PC-9 (cell line): ENCODE data around the gene ZC3H8. TPM values are rescaled to one million over a fixed set of nuclear protein-coding genes. Genes with fewer than 3 reads are reported as not detected.

ENCODE experiments used
- Bru-seq: library from RNA; stranded (reverse); fragments of 400-500 nt; gene quantifications from one replicate; lab custom pipeline; 2021; lab: Mats Ljungman, UMichigan
- BruChase-seq, 2 experiments: library from RNA; stranded (reverse); fragments of 400-500 nt; gene quantifications; one replicate each; lab custom pipeline; 2021; lab: Mats Ljungman, UMichigan
- BruUV-seq: library from RNA; stranded (reverse); fragments of 400-500 nt; replicated peaks from 2 replicates; lab custom pipeline; 2021; lab: Mats Ljungman, UMichigan
- CTCF ChIA-PET: fragments of 300-600 bp; sonication (Branson Sonifier 250); formaldehyde crosslinking; loops from one replicate; lab custom pipeline; 2022; ENCODE audit warnings: antibody characterized with exemption; lab: Charles Lee
- POLR2A ChIA-PET: fragments of 300-600 bp; sonication (Branson Sonifier 250); formaldehyde crosslinking; loops from one replicate; lab custom pipeline; 2022; ENCODE audit warnings: antibody characterized with exemption; ENCODE audit not compliant: unreplicated experiment; lab: Charles Lee
- DNase-seq, 2 experiments: peaks; one replicate each; pipeline versions ENCODE4 v3.0.0 to v3.0.0-alpha.2; 2015 to 2022; ENCODE audit warnings: mixed read lengths in 1 of 2
- H2AFZ ChIP-seq: fragments of 200-600 bp; sonication (generic); 2 replicates; pipeline ENCODE4 v1.8.1; 2017; ENCODE audit warnings: antibody characterized with exemption
- H3F3A ChIP-seq: fragments of 200-600 bp; sonication (generic); 2 replicates; pipeline ENCODE4 v1.8.1; 2017; ENCODE audit warnings: antibody characterized with exemption, mild to moderate bottlenecking, low read depth; ENCODE audit not compliant: insufficient read depth
- H3K27ac ChIP-seq: fragments of 200-600 bp; sonication (generic); 2 replicates; pipeline ENCODE4 v1.6.1; 2016; ENCODE audit warnings: mixed run types
- H3K27me3 ChIP-seq: fragments of 200-600 bp; sonication (generic); 2 replicates; pipeline ENCODE4 v1.6.1; 2016; ENCODE audit warnings: low read depth, mixed run types; ENCODE audit not compliant: insufficient read depth
- H3K36me3 ChIP-seq: fragments of 200-600 bp; sonication (generic); 2 replicates; pipeline ENCODE4 v1.6.1; 2016; ENCODE audit warnings: low read depth, mixed run types
- H3K4me1 ChIP-seq: fragments of 200-600 bp; sonication (generic); replicated peaks from 2 replicates; pipeline ENCODE4 v1.6.1; 2016; ENCODE audit warnings: mixed run types; ENCODE audit not compliant: insufficient read depth
- H3K4me2 ChIP-seq: fragments of 200-600 bp; sonication (generic); 2 replicates; pipeline ENCODE4 v1.6.1; 2017; ENCODE audit warnings: mixed run types
- H3K4me3 ChIP-seq: fragments of 200-600 bp; sonication (generic); 2 replicates; pipeline ENCODE4 v1.6.1; 2016; ENCODE audit warnings: mixed run types
- H3K79me2 ChIP-seq: fragments of 200-600 bp; sonication (generic); 2 replicates; pipeline ENCODE4 v1.6.1; 2017; ENCODE audit warnings: low read depth, mixed run types
- H3K9me2 ChIP-seq: fragments of 200-600 bp; sonication (generic); 2 replicates; pipeline ENCODE4 v1.8.1; 2017; ENCODE audit warnings: mild to moderate bottlenecking; ENCODE audit not compliant: insufficient read depth
- H3K9me3 ChIP-seq: fragments of 200-600 bp; sonication (generic); 2 replicates; pipeline ENCODE4 v1.8.1; 2016; ENCODE audit warnings: low read depth; ENCODE audit not compliant: insufficient read depth
- H4K20me1 ChIP-seq: fragments of 200-600 bp; sonication (generic); 2 replicates; pipeline ENCODE4 v1.8.1; 2017; ENCODE audit not compliant: insufficient read depth
- EZH2 ChIP-seq: fragments of 200-600 bp; sonication (generic); IDR thresholded peaks from 2 replicates; pipeline ENCODE4 v1.8.0; 2017; ENCODE audit warnings: antibody characterized with exemption, low read depth
- intact Hi-C: fragments of 100-400 bp; cut with micrococcal nuclease; formaldehyde crosslinking; loops from one replicate; pipeline ENCODE4 v1.10.0; 2022; ENCODE audit not compliant: unreplicated experiment
- long read RNA-seq: library from polyadenylated mRNA; stranded (forward); transcript quantifications from one replicate; pipeline ENCODE4 v2.0.0, GENCODE V29; 2022
- total RNA-seq: library from RNA; stranded (reverse); gene quantifications from 2 replicates; pipeline ENCODE4 v1.2.3, GENCODE V29; 2021
- TF ChIP-seq, protein P1 (sequence below): fragments of 200-600 bp; sonication (generic); conservative IDR thresholded peaks from 2 replicates; pipeline ENCODE4 v1.6.1; 2017; ENCODE audit warnings: mixed run types, antibody characterized with exemption, mild to moderate bottlenecking, moderate library complexity

Gene ZC3H8
- total RNA-seq (8.6 and 11.3 TPM in 2 replicates), Bru-seq, nascent RNA (percentile 74 among the genes with signal in this experiment), BruChase-seq, experiment 1, labeled RNA remaining after a 2-hour chase (percentile 78 among the genes with signal in this experiment), BruChase-seq, experiment 2, labeled RNA remaining after a 6-hour chase (percentile 59 among the genes with signal in this experiment)
- long read RNA-seq, transcript ZC3H8-201 (9 exons, 1,601 nt), result major isoform, 21 of 28 reads
- long read RNA-seq, partial matches to known transcripts, result 1 of 28 reads
- long read RNA-seq, other reads (novel, unspliced or antisense), result 5 of 28 reads

DNA sequence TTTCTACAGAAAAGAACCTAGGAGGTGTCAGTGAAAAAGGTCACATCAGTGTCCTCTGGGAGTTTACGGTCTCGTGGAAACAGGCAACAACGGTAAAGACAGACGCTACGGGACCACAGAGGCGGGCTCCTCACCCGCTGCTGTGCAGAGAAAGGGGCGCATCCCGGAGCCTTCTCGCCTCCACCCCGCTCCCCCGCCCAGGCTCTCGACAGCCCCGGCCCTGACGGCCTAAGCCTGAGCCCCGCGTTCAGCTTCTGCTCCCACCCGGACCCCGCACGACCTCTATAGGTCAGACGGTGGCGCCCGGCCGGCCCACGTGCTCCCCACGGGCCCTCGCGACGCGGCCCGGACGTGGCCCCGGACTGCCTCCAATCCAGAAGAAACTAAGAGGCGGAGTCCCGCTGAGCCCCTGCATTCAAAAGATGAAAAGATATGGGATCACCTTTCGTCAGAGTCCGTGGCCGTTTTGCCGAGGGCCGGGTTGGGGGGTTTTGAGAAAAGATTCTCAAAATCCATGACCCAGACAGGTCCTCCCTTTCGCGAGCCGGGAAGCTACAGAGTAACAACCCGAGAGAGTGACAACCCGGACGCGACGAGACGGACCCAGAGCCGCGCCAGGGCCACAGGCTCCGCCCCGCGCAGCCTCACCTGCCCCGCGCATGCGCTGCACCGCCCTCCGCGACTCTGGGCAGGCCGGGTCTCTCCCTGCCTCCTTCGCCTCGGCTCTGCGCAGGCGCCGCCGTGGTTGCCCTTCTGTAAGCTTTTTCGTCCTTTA is at the start of gene ZC3H8:
Gene ZC3H8 (minus strand): TSS at position 577 of the 775 bp plus-strand sequence. CDS start 61 bp downstream, at position 516.
- TF ChIP-seq, protein P1, sequence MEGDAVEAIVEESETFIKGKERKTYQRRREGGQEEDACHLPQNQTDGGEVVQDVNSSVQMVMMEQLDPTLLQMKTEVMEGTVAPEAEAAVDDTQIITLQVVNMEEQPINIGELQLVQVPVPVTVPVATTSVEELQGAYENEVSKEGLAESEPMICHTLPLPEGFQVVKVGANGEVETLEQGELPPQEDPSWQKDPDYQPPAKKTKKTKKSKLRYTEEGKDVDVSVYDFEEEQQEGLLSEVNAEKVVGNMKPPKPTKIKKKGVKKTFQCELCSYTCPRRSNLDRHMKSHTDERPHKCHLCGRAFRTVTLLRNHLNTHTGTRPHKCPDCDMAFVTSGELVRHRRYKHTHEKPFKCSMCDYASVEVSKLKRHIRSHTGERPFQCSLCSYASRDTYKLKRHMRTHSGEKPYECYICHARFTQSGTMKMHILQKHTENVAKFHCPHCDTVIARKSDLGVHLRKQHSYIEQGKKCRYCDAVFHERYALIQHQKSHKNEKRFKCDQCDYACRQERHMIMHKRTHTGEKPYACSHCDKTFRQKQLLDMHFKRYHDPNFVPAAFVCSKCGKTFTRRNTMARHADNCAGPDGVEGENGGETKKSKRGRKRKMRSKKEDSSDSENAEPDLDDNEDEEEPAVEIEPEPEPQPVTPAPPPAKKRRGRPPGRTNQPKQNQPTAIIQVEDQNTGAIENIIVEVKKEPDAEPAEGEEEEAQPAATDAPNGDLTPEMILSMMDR, result no peak
- no peak for TF ChIP-seq EZH2
- H3K4me2 ChIP-seq, result peak within 1 kb of the TSS; percentile 81
- peaks cover 38% of the 10 kb centered on the region for H3K79me2 ChIP-seq
- H4K20me1 ChIP-seq, result no peaks in the 10 kb centered on the region
- no peaks in the 10 kb centered on the region for H3F3A ChIP-seq
- DNase-seq, result peak; percentile 74 to 95
- intact Hi-C loops, result loop anchor here (5.0 to 10.0 kb wide), 4 partner anchors 180 to 370 kb away; partner anchors contain the start of genes ANAPC1, RGPD8 and TMEM87B
- no peaks in the 10 kb centered on the region for H3K9me3 ChIP-seq
- peak within 1 kb of the TSS; percentile 53 for H3K27ac ChIP-seq
- 0 out of 2 replicates have a peak, but pooled peaks cover 5% of the 10 kb centered on the region for H3K4me1 ChIP-seq
- H3K9me2 ChIP-seq, result no peaks in the 10 kb centered on the region
- ChIA-PET CTCF (interaction anchor here (0.6 to 0.7 kb wide), 2 partner anchors 12 to 1502 kb away, joined by 3 read pairs; partner anchors contain the start of gene SLC35F5), POLR2A (interaction anchor here (0.6 to 1.2 kb wide), 5 partner anchors 10 to 485 kb away, joined by 3 to 9 read pairs (median 5); partner anchors contain the start of gene TMEM87B)
- H2AFZ ChIP-seq, result peak within 1 kb of the TSS; percentile 90
- TSS peak; percentile 81 for BruUV-seq
- H3K27me3 ChIP-seq, result no peaks in the 10 kb centered on the region
- H3K36me3 ChIP-seq, result no peaks in the 10 kb centered on the region; the same call in 1 of the 2 replicates
- peak within 1 kb of the TSS; percentile 77 for H3K4me3 ChIP-seq

DNA sequence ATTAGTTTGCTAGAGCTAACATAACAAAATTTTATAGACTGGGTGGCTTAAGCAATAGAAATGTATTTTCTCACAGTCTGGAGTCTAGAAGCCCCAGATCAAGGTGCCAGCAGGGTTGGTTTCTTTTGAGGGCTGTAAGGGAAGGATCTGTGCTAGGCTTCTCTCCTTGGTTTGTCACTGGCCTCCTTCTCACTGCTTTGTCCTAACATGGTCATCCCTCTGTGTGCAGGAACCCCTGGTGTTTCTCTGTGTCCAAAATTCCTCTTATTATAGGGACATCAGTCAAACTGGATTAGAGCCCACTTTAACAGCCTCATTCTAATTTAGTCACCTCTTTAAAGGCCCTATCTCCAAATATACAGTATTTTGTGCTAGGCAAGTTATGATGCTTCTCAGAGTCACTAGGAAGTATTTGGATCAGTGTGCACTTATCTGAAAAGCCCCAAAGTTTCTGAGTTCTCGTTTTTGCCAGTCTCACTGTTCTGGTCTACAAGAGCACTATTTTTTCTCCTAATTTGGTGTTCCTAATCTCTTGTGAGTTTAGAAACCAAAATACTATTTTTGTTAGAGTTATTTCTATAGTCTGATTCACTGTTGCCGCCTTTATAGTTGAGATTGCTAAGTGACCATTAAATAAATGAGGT is 49.6 kb upstream of the ZC3H8 start:
- TF ChIP-seq EZH2, result no peak
- TF ChIP-seq, protein P1, result no peak
- no TSS peak for BruUV-seq
- Histone ChIP-seq H4K20me1 (no peaks in the 10 kb centered on the region), H3K4me1 (no peaks in the 10 kb centered on the region), H2AFZ (no peak overlapping the region), H3K79me2 (no peaks in the 10 kb centered on the region), H3K9me2 (no peaks in the 10 kb centered on the region), H3K36me3 (no peaks in the 10 kb centered on the region), H3K27me3 (no peaks in the 10 kb centered on the region), H3K4me3 (no peak overlapping the region), H3K9me3 (no peaks in the 10 kb centered on the region), H3K4me2 (no peak overlapping the region), H3F3A (no peaks in the 10 kb centered on the region), H3K27ac (no peak overlapping the region)
- no peak for DNase-seq
- ChIA-PET POLR2A (no interaction called here), CTCF (no interaction called here)
- intact Hi-C loops, result no loop called here

DNA sequence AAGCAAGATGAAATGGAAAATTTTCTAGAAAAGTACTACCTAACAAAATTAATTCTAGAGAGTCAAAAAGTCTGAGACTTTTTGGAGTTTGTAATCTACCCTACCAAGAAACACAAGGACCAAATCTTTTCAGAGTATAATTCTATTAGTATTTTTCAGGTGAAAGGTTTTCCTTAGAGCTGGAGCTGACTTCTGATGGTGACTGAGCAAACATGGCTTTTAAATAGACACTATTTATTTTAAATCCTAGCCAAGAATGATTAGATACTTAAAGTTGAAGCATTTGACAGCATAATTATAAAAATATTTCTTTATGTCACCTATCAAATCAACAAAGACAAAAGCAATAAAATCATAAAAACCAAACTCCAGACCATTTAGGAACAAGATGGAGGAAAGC is 47.1 kb upstream of the ZC3H8 start:
- TF ChIP-seq, protein P1, result no peak
- TF ChIP-seq EZH2, result no peak
- ChIA-PET CTCF (no interaction called here), POLR2A (no interaction called here)
- Histone ChIP-seq H3K4me2 (no peak overlapping the region), H3K79me2 (no peaks in the 10 kb centered on the region), H3K27me3 (no peaks in the 10 kb centered on the region), H3K27ac (no peak overlapping the region), H4K20me1 (no peaks in the 10 kb centered on the region), H3K4me3 (no peak overlapping the region), H3K9me2 (no peaks in the 10 kb centered on the region), H3K4me1 (no peaks in the 10 kb centered on the region), H2AFZ (no peak overlapping the region), H3F3A (no peaks in the 10 kb centered on the region), H3K9me3 (no peaks in the 10 kb centered on the region), H3K36me3 (no peaks in the 10 kb centered on the region)
- BruUV-seq, result no TSS peak
- DNase-seq, result no peak
- intact Hi-C loops, result no loop called here
